ENCODE results near the gene OPA1. TPM values are rescaled to one million over a fixed set of nuclear protein-coding genes. Genes with fewer than 3 reads are reported as not detected.

The OPA1 gene
- total RNA-seq, 4 donors from 2014 or later = 20.3 to 68.4 (median 39.7) TPM

DNA sequence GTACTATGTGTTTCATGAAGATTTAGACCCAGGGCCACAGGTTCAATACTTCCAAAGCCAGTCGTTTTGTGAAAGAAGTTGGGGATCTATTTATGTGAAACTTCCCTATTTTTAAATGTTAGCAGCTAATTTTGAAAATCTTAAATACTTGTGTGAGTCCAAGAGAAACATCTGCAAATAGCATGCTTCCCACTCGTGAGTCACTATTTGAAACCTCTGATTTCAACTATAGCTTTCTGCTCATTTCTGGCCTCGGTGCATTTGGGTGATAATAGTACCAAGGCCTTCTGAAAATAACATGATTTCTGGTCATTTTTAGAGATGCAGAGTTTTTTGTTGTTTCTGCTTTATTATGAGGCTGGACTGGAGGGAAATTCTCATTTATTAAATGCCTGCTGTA is 110.0 kb downstream of the OPA1 start:
- no peak for DNase-seq

DNA sequence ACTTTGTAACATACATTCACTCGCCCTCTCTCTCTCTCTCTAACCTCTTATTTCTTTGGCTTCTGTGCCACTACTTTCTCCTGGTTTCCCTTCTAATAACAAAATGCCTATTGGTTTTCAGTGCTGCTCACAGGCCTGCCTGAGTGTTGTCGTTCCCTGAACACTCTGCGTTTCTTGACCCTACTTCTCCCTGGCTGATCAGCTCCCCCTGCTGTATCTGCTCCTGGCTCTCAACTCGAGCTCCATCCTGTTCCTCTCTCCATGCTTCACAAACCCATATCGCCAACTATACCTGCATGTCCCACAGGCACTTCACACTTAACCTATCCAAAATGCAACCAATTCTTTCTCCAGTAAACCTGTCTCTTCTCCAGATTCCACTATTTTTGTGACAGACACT is 111.4 kb downstream of the OPA1 start:
- Histone ChIP-seq H3K36me3 (no peaks in the 10 kb centered on the region), H3K27me3 (no peaks in the 10 kb centered on the region), H3K4me3 (no peak overlapping the region), H3K27ac (no peak overlapping the region), H3K9me3 (no peaks in the 10 kb centered on the region), H3K4me1 (no peaks in the 10 kb centered on the region)
- TF ChIP-seq, protein P1, sequence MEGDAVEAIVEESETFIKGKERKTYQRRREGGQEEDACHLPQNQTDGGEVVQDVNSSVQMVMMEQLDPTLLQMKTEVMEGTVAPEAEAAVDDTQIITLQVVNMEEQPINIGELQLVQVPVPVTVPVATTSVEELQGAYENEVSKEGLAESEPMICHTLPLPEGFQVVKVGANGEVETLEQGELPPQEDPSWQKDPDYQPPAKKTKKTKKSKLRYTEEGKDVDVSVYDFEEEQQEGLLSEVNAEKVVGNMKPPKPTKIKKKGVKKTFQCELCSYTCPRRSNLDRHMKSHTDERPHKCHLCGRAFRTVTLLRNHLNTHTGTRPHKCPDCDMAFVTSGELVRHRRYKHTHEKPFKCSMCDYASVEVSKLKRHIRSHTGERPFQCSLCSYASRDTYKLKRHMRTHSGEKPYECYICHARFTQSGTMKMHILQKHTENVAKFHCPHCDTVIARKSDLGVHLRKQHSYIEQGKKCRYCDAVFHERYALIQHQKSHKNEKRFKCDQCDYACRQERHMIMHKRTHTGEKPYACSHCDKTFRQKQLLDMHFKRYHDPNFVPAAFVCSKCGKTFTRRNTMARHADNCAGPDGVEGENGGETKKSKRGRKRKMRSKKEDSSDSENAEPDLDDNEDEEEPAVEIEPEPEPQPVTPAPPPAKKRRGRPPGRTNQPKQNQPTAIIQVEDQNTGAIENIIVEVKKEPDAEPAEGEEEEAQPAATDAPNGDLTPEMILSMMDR (IDR thresholded peaks at IDR 0.05) = no peak
- no peak for TF ChIP-seq POLR2A (IDR thresholded peaks at IDR 0.05)
- intact Hi-C loops (cut with DNase I; ENCODE audit: low total_unique reads) = no loop called here
- DNase-seq = no peak

More for the DNA sequence above, 110.0 kb downstream of the OPA1 start:
- Histone ChIP-seq H3K27ac (no peak overlapping the region), H3K27me3 (no peaks in the 10 kb centered on the region), H3K9me3 (no peaks in the 10 kb centered on the region), H3K4me1 (no peaks in the 10 kb centered on the region), H3K4me3 (no peak overlapping the region), H3K36me3 (no peaks in the 10 kb centered on the region)
- intact Hi-C loops (cut with DNase I; ENCODE audit: low total_unique reads) = no loop called here
- TF ChIP-seq, protein P1 (IDR thresholded peaks at IDR 0.05) = no peak
- no peak for TF ChIP-seq POLR2A (IDR thresholded peaks at IDR 0.05)

DNA sequence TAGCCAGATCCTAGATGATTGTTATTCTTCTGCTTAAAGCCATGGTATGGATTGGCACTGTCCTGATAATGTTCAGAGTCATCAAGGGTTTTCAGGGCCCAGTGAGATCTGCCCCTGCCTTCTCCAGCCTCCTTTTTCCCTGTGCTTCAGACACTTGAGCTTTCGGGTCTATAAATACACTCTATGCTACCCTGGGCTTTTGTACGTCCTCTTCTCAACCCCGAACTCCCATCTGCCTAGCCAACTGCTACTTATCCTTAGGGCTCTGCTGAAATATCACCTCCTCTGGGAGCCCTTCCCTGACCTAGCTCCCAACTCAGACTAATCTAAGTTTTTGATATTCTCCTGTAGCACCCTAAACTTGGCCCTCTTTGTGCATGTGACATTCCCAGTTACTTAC is 115.3 kb downstream of the OPA1 start:
- no peaks in the 10 kb centered on the region for H3K9me3 ChIP-seq
- no peak overlapping the region for H3K27ac ChIP-seq
- H3K36me3 ChIP-seq = no peaks in the 10 kb centered on the region
- H3K27me3 ChIP-seq = no peaks in the 10 kb centered on the region
- no peak for DNase-seq
- TF ChIP-seq, protein P1 (IDR thresholded peaks at IDR 0.05) = no peak
- no peak for TF ChIP-seq POLR2A (IDR thresholded peaks at IDR 0.05)
- H3K4me3 ChIP-seq = no peak overlapping the region
- H3K4me1 ChIP-seq = no peaks in the 10 kb centered on the region
- intact Hi-C loops (cut with DNase I; ENCODE audit: low total_unique reads) = no loop called here

DNA sequence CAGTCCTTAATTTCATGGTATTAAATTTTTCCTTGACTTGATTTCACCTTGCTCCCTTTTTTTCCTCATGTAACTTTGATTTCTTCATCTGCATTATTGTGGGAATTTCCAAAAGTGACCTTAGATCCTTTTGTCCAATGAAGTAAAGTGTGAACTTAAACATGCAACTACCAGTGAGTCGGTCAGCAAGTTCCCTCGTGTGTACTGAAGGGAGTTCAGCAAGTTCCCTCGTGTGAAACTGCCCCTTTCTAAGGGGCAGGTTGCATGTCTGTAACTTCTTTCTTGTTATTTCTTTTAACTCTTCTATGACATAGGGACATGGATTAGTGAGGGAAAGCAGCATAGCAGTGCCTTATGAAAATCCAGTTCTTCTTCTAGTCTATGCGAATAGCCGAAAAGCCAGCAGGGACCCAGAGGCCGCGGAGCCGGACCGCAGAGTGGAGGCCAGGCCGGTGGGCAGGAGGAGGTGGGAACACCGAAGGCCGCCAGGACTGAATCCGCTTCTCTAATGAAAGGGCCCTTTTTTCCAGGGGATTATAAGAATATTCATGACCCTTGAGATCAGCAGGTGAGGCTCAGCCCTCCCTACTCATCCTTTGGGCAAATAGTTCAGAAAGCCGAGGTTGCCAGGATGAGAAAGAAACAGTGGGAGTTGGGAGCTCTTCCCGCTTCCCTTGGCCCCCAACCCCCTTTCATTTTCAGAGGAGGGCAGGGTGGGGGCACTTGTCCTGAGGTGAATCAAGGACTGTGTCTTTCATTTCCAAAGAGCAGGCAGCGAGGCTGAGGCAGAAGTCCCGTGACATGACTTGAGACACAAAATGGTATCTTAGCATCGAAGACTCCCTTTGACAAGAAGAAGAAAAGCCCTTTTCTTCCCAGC is 117.5 kb downstream of the OPA1 start:
- intact Hi-C loops (cut with DNase I; ENCODE audit: low total_unique reads) = no loop called here
- H3K9me3 ChIP-seq = peaks cover 0 to 5% of the 10 kb centered on the region in 2 donors
- no peaks in the 10 kb centered on the region for H3K4me1 ChIP-seq
- TF ChIP-seq POLR2A (IDR thresholded peaks at IDR 0.05) = no peak
- TF ChIP-seq, protein P1 (IDR thresholded peaks at IDR 0.05) = no peak
- no peak overlapping the region for H3K27ac ChIP-seq
- H3K36me3 ChIP-seq = no peaks in the 10 kb centered on the region
- no peak for DNase-seq
- no peak overlapping the region for H3K4me3 ChIP-seq
- H3K27me3 ChIP-seq = no peaks in the 10 kb centered on the region

DNA sequence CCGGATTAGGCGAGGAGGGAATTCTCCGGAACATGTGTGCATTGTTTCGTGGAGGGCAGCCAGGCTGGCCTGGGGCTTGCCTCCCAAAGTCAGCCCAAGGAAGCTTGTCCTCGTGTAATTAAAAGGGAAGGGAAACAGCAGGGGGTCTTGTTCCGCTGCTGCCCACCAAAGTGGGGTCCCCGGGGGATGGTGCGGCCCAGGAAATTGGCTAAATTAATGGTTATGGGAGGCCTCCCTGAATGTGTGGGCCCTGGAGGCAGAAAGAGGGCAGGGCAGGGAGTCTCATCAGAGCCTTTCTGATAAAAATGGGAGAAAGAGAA is 118.1 kb downstream of the OPA1 start:
- no peak overlapping the region for H3K27ac ChIP-seq
- H3K4me3 ChIP-seq = no peak overlapping the region

More for the DNA sequence above, 118.1 kb downstream of the OPA1 start:
- TF ChIP-seq, protein P1 (IDR thresholded peaks at IDR 0.05) = no peak
- no peak for TF ChIP-seq POLR2A (IDR thresholded peaks at IDR 0.05)
- Histone ChIP-seq H3K9me3 (peaks cover 0 to 5% of the 10 kb centered on the region in 2 donors), H3K4me1 (no peaks in the 10 kb centered on the region), H3K27me3 (no peaks in the 10 kb centered on the region), H3K36me3 (no peaks in the 10 kb centered on the region)
- no peak for DNase-seq
- intact Hi-C loops (cut with DNase I; ENCODE audit: low total_unique reads) = no loop called here

All from uterus (tissue), 4 donors.